Measurements from ENCODE around the gene BIRC2.
"Not testable (repeated sequence)": the region's sequence is repeated elsewhere in the genome, so short reads cannot be mapped to it uniquely, and the experiment has no call there.

The BIRC2 gene

GRCh38 chr11:102323542-102324251 is 23.3 kb upstream of the BIRC2 start:
- DNase-seq (ENCODE audit: low read depth in 2 of 2), result no peak

GRCh38 chr11:102325088-102325487 is 21.9 kb upstream of the BIRC2 start:
- no peak for DNase-seq (ENCODE audit: low read depth in 2 of 2)

- no peak for DNase-seq (ENCODE audit: low read depth in 2 of 2)
Measured at GRCh38 chr11:102328748-102329147, 18.3 kb upstream of the BIRC2 start.

DNA sequence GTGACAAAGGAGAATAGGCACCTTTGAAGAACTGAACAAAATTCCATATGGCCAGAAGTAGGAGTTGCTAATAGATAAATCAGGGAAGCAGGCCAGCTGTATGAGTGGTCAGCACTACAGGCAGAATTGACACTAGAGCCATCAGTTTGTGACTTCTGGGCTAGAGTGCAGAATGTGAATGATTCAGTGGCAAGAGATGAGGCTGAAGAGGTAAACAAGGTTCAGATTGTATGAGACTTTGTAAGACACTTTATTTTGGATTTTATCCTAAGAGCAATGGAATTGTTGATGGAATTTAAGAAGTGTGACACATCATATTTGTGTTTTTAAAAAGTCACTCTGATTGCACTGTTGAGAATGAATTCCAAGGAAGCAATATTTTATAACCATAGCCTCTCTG is 16.8 kb upstream of the BIRC2 start:
- no peak for DNase-seq (ENCODE audit: low read depth in 2 of 2)

GRCh38 chr11:102331341-102331740 is 15.7 kb upstream of the BIRC2 start:
- no peak for DNase-seq (ENCODE audit: low read depth in 2 of 2)

DNA sequence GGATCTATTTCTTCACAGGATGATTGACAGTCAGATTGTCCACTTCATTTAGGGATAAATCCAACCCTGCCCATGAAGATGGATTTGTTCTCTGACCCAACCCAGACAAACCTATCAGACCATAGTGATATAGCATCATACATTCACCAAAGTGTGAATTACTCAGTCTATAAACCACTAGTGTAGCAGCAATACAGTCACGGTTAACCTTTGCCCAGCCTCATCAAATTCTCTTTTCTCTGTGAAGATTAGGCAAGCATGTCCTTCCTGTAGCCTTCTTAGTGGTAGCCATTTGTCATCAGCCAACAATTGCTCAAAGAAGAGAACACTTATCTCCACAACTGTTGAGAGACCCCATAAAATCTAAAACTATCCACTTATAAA is 14.4 kb upstream of the BIRC2 start:
- DNase-seq (ENCODE audit: low read depth in 2 of 2), result no peak

DNA sequence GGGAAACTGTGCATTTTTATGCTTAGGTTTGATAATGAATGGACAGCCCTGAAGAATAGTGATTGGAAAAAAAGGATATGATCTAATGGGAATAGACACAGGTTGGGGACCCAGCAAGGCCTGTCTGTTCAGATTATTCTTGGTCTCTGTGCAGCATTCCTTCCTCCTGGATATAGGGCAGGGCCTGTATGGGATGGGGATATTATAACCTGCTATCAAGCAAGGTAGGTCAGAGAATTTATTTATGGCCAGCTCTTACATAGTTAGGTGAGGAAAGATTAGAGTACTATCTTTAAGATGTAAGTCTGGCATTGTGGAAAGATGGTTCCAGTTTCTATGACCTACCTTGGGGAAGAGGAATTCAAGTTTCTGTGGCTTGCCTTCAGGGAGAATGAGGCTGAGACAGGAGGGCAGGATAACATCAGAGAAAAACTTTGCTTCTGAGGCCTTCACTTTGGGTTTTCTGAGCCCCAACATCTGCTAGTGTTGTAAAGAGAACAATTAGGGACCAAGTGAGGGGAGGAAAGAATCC is 8.5 kb upstream of the BIRC2 start:
- DNase-seq (ENCODE audit: low read depth in 2 of 2), result no peak

DNA sequence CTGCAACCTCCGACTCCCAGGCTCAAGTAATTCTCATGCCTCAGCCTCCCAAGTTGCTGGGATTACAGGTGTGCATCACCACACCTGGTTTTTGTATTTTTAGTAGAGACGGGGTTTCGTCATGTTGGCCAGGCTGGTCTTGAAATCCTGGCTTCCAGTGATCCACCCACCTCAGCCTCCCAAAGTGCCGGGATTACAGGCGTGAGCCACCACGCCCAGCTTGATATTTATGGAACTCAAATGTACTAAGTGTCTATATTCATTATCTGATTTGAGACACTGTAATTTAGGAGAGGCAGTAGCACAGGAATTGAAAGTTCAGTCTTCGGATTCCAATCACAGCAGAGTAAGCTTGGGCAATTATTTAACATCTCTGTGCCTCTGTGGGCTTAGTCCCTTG is 5.7 kb upstream of the BIRC2 start:
- DNase-seq (ENCODE audit: low read depth in 2 of 2), result not testable (repeated sequence)

DNA sequence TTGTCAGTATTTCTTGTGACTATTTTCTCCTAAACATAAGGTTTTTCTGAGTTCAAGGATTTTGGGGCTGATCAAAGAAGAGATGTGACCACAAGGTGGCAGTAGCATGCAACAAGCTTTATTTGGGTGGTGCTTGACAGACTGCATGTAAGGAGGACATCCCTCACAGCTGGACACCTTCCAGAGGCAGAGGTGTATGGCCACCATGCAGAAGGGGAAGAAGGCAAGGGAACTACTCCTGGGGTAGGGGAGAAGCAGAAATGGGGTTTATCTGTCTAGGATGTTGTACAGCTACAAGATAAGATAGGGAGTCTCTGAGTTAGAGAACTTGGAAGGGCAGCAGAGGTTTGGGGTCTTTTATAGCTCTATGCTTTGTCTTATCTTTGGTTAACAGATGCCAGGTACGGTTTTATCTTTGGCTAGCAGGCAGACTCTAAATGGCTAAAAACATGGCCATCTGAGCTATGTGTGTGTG is 5.1 kb upstream of the BIRC2 start:
- DNase-seq (ENCODE audit: low read depth in 2 of 2), result peak; percentile 45

DNA sequence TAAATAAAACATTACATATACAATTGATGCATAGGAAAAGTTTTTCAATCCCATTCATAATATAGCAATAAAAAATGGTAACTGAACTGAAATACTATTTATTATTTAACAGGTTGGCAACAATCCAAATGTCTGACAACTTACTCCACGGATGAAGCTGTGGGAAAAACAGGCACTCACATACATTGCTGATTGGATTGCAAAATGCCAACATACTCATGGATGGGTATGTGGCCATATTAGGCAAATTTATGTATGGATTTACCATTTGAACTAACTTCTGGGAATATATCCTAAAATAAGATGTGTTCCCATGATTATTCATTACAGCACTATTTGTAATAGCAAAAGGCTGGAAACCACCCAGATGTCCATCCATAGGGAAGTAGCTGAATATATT is 3.2 kb upstream of the BIRC2 start:
- DNase-seq (ENCODE audit: low read depth in 2 of 2), result no peak

DNA sequence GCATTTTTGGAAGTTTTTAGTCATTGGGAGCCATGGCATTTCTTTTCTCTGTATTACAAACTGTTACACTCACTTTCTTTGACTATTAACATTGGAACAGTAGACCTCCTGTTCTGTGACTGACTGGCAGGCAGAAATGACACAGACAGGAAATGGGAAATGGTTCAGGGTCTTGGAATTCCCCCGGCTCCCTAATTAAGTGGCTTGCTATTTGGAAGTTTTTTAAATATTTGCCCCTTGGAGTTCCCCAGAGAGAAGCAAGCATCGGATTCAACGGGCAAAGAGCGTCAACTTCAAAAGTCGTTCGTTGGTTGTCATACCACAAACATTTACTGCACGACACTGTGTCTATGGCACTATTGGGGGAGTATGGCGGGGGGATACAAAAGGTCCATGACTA is 1.1 kb upstream of the BIRC2 start:
- DNase-seq (ENCODE audit: low read depth in 2 of 2), result no peak

DNA sequence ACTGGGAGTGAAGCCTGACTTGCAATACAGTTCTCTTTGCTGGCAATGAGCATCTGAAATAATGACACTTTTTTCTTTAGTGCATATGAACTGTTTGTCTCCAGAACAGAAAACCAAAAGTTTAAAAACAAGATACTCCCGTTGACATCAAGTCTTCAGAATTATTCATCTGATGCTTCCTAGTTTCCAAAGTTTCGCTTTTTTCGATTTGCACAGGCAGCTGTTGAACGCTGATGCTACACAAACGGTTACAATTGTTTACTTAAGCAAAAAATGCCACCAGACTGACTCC is 612 bp upstream of the BIRC2 start:
- DNase-seq (ENCODE audit: low read depth in 2 of 2), result no peak

DNA sequence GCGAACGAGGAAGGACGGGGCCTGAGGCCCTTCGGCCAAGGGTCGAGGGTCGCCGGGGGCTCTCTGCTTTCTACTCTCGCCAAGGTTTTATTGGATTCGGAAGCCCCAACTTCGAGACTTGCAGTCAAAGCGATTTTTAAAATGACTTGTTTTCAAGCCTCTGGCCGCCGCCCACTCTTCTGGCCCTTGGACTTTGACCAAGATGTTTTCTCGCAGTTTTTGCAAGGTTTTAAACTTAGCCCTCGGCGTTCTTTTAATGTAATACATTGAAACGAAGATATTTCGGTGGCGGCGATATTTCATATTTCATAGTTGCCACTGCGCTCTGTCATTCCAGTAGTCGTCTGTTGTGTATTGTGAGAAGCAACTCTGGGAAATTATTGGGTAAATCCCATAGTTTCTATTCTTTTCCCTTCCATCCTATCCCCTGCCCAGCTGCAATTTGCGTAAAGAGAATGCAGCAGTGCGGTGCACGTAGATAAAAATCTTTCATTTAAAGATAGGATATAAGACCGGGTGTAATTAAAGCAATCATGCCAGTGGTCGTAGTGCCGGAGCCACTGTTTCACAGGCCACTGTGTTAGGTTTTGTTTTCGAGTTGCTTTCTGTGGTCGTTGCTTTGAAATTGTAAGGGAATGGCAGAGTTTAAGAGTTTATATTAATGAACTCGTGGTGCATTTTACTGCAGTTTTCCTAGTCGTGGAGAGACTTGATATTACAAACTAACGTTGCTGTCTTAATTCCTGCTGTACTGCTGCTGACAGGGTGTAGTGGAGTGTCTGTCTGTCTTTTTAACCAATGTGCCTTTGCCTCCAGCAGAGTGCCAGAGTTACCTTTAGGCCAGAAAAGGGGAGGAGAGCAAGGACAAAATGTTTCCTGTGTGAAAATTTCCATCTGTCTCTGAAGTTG is 702 bp downstream of the BIRC2 start:
- DNase-seq (ENCODE audit: low read depth in 2 of 2), result no peak

DNA sequence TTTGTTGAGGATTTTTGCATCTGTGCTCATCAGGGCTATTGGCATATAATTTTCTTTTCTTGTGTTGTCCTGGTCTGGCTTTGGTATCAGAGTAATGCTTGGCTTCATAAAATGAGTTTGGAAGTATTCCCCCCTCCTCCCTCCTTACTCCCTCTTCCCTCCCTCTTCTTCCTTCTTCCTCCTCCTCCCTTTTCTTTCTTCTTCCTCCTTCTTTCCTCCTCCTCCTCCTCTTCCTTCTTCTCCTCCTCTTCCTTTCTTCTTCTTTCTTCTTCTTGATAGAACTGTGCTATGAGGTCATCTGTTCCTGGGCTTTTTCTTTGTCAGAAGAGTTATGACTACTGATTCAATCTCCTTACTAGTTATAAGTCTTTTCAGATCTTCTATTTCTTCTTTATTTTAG is 10.1 kb downstream of the BIRC2 start:
- DNase-seq (ENCODE audit: low read depth in 2 of 2), result no peak

- no peak for DNase-seq (ENCODE audit: low read depth in 2 of 2)
Measured at GRCh38 chr11:102359372-102359771, 12.4 kb downstream of the BIRC2 start.

DNA sequence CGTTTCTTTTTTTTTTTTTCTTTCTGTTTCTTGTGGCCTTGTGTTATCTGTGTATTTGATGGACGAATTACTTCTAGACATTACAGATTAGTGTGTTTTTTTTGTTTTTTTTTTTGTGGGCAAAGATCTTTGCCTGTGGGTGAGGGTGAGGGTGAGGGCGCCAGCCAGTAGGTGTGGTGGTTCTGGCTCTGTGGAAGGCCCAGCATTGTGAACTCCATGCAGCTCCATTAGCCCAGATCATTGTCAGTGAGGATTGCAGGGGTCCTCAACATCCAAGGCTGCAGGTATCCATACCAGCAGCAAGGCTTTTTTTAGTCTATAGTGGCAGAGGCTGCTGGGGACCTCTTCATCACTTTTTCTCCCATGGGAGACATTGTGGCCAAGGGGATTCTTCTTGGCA is 13.7 kb downstream of the BIRC2 start:
- DNase-seq (ENCODE audit: low read depth in 2 of 2), result no peak

- no peak for DNase-seq (ENCODE audit: low read depth in 2 of 2)
Measured at GRCh38 chr11:102361086-102362031, 14.3 kb downstream of the BIRC2 start.

- no peak for DNase-seq (ENCODE audit: low read depth in 2 of 2)
Measured at GRCh38 chr11:102364991-102365390, 18.0 kb downstream of the BIRC2 start.

DNA sequence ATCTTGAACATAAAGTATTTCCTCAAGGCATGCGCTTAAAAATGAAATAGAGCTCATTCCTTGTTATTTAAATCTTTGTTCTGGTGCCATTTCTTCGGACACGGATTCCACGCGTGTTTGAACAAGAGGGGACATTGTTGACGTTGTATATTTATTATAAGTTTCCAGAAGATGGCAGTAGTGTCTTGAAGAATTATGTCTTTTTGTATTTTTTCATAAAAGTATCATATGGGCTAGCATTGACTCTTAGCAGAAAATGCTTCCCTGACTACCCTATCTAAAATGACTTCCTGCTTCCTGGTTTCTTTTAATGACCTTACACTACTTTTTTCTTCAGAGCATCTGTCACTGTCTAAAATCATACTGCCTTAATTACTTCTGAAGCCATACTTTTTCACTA is 20.4 kb downstream of the BIRC2 start:
- DNase-seq (ENCODE audit: low read depth in 2 of 2), result no peak

DNA sequence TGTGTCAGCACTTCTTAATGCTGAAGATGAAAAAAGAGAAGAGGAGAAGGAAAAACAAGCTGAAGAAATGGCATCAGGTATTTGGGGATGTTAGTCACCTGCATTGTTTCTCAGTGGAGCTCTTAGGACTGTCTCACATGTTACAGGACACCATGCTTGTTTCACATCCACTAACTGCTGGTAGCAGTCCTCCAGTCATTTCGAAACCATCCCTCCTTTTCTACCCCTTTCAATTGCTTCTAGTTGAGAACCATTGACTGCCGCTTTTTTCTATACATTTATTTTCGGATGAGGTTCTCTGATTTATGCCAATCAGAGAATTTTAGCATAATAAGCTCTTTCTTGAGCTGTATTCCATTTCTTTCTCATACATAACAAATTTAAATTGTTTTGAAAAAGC is 21.5 kb downstream of the BIRC2 start:
- DNase-seq (ENCODE audit: low read depth in 2 of 2), result no peak

- DNase-seq (ENCODE audit: low read depth in 2 of 2), result not testable (repeated sequence)
Measured at GRCh38 chr11:102374633-102375424, 27.8 kb downstream of the BIRC2 start.

All from activated CD8-positive, alpha-beta memory T cell treated with anti-CD3 and anti-CD28 coated beads for 4 hours (primary cell).